Neural cell (in vitro differentiated cells): Measurements from ENCODE around the gene LRCH1.

ENCODE experiments used
- CTCF ChIP-seq: fragments of 450-650 bp; IDR thresholded peaks from 2 replicates; pipeline ENCODE4 v1.5.1; 2014; ENCODE audit warnings: antibody characterized with exemption, mild to moderate bottlenecking, moderate library complexity; ENCODE audit not compliant: poor library complexity, severe bottlenecking
- REST ChIP-seq: IDR thresholded peaks from 2 replicates; pipeline ENCODE4 v1.6.1; 2012; ENCODE audit warnings: borderline replicate concordance

- TF ChIP-seq REST, result no peak
- no peak for TF ChIP-seq CTCF
Observed at GRCh38 chr13:46595136-46595884, 42.3 kb downstream of the LRCH1 start.
